GM23338 (cell line): Measurements from ENCODE around the gene OR52I1. TPM values are rescaled to one million over a fixed set of nuclear protein-coding genes. Genes with fewer than 3 reads are reported as not detected.

Experiments used
- ATAC-seq: fragments of 200-7000 bp; cut with Tn5 transposase; 3 replicates; pipeline ENCODE4 v1.9.1; 2020
- DNase-seq: peaks from one replicate; pipeline ENCODE4 v3.0.0-alpha.2; 2015; ENCODE audit warnings: low spot score
- H2AFZ ChIP-seq: fragments of 200-600 bp; sonication (generic); 2 replicates; pipeline ENCODE4 v1.8.0; 2016; ENCODE audit warnings: antibody characterized with exemption, mild to moderate bottlenecking, moderate library complexity
- H3F3A ChIP-seq: fragments of 200-600 bp; sonication (generic); replicated peaks from 2 replicates; pipeline ENCODE4 v1.8.0; 2017; ENCODE audit warnings: antibody characterized with exemption, mixed run types, low read depth
- H3K27ac ChIP-seq: fragments of 200-600 bp; sonication (generic); 2 replicates; pipeline ENCODE4 v1.6.1; 2016; ENCODE audit warnings: low read depth
- H3K27me3 ChIP-seq: fragments of 200-600 bp; sonication (generic); 2 replicates; pipeline ENCODE4 v1.8.0; 2016; ENCODE audit warnings: mild to moderate bottlenecking, mixed run types, moderate library complexity; ENCODE audit not compliant: insufficient read depth
- H3K36me3 ChIP-seq: fragments of 200-600 bp; sonication (generic); 2 replicates; pipeline ENCODE4 v1.8.0; 2016; ENCODE audit warnings: mild to moderate bottlenecking; ENCODE audit not compliant: insufficient read depth
- H3K4me1 ChIP-seq: fragments of 200-600 bp; sonication (generic); 2 replicates; pipeline ENCODE4 v1.8.0; 2016; ENCODE audit warnings: mild to moderate bottlenecking, moderate library complexity; ENCODE audit not compliant: insufficient read depth
- H3K4me2 ChIP-seq: fragments of 200-600 bp; sonication (generic); 2 replicates; pipeline ENCODE4 v1.7.1; 2017; ENCODE audit warnings: mixed run types
- H3K4me3 ChIP-seq: fragments of 200-600 bp; sonication (generic); 2 replicates; pipeline ENCODE4 v1.6.1; 2016; ENCODE audit warnings: mixed run types
- H3K79me2 ChIP-seq: fragments of 200-600 bp; sonication (generic); replicated peaks from 2 replicates; pipeline ENCODE4 v1.8.0; 2017; ENCODE audit warnings: mild to moderate bottlenecking; ENCODE audit not compliant: insufficient read depth
- H3K9me2 ChIP-seq: fragments of 200-600 bp; sonication (generic); 2 replicates; pipeline ENCODE4 v1.8.0; 2017; ENCODE audit not compliant: insufficient read depth
- H4K20me1 ChIP-seq: fragments of 200-600 bp; sonication (generic); replicated peaks from 2 replicates; pipeline ENCODE4 v1.8.0; 2017; ENCODE audit warnings: mild to moderate bottlenecking; ENCODE audit not compliant: insufficient read depth
- H3K27ac Mint-ChIP-seq: 2 replicates; pipeline ENCODE4 v1.8.0; 2020; ENCODE audit warnings: inconsistent platforms, mild to moderate bottlenecking, moderate library complexity, mixed read lengths
- H3K27me3 Mint-ChIP-seq: 3 replicates; pipeline ENCODE4 v1.8.0; 2022; ENCODE audit warnings: low read depth, mild to moderate bottlenecking, moderate library complexity, mixed read lengths, inconsistent platforms; ENCODE audit not compliant: insufficient read depth, poor library complexity
- H3K36me3 Mint-ChIP-seq: 3 replicates; pipeline ENCODE4 v1.8.0; 2021; ENCODE audit warnings: low read depth, mild to moderate bottlenecking, inconsistent platforms, moderate library complexity, mixed read lengths
- H3K4me1 Mint-ChIP-seq: 3 replicates; pipeline ENCODE4 v1.8.0; 2020; ENCODE audit warnings: mild to moderate bottlenecking, inconsistent platforms, mixed read lengths
- H3K4me3 Mint-ChIP-seq: 3 replicates; pipeline ENCODE4 v1.8.0; 2021; ENCODE audit warnings: moderate library complexity, mild to moderate bottlenecking, inconsistent platforms, mixed read lengths
- H3K9me3 Mint-ChIP-seq: 3 replicates; pipeline ENCODE4 v1.8.0; 2020; ENCODE audit warnings: moderate library complexity, mild to moderate bottlenecking, inconsistent platforms, mixed read lengths
- CREB1 ChIP-seq: fragments of 250-450 bp; sonication (Bioruptor Pico); IDR thresholded peaks from 2 replicates; pipeline ENCODE4 v1.5.0; 2020; ENCODE audit warnings: low read depth, mild to moderate bottlenecking, moderate library complexity
- EZH2 ChIP-seq: fragments of 200-600 bp; sonication (generic); IDR thresholded peaks from one replicate; pipeline ENCODE4 v1.8.0; 2017; ENCODE audit warnings: antibody characterized with exemption, mild to moderate bottlenecking, low read depth; ENCODE audit not compliant: unreplicated experiment
- EZH2phosphoT487 ChIP-seq: fragments of 200-600 bp; sonication (generic); IDR thresholded peaks from one replicate; pipeline ENCODE4 v1.8.1; 2018; ENCODE audit warnings: antibody characterized with exemption; ENCODE audit not compliant: unreplicated experiment
- JUNB ChIP-seq: IDR thresholded peaks from one replicate; pipeline ENCODE4 v1.6.1; 2016; ENCODE audit warnings: antibody characterized with exemption; ENCODE audit not compliant: unreplicated experiment
- NANOG ChIP-seq: IDR thresholded peaks from 2 replicates; pipeline ENCODE4 v1.6.1; 2016; ENCODE audit warnings: antibody characterized with exemption, borderline replicate concordance
- STAT1 ChIP-seq: IDR thresholded peaks from one replicate; pipeline ENCODE4 v1.6.1; 2016; ENCODE audit warnings: antibody characterized with exemption; ENCODE audit not compliant: unreplicated experiment
- ZNF114 ChIP-seq: fragments of 250-450 bp; sonication (Bioruptor Pico); IDR thresholded peaks from 2 replicates; pipeline ENCODE4 v1.5.0; 2020; ENCODE audit warnings: mild to moderate bottlenecking, moderate library complexity
- ZNF331 ChIP-seq: fragments of 250-450 bp; sonication (Bioruptor Pico); IDR thresholded peaks from 2 replicates; pipeline ENCODE4 v1.5.0; 2020; ENCODE audit warnings: low read depth, mild to moderate bottlenecking, moderate library complexity
- polyA plus RNA-seq: library from polyadenylated mRNA; unstranded; fragments of >200 nt; fragmentation: Nextera tagmentation; extraction: Ambion mirVana; gene quantifications from 2 replicates; pipeline ENCODE4 v1.2.1, GENCODE V29; 2016
- total RNA-seq: library from RNA; depleted of rRNA; stranded (reverse); fragments of >200 nt; shearing (Covaris generic); gene quantifications from 2 replicates; pipeline ENCODE4 v1.2.3, GENCODE V29; 2014
- TF ChIP-seq, protein P1 (sequence below), 2 experiments: fragments of 200-600 bp in 1 of 2; sonication (generic) in 1 of 2; conservative IDR thresholded peaks; 2 replicates each; pipeline versions ENCODE4 v1.5.1 to v1.6.1; 2016 to 2017; ENCODE audit warnings: antibody characterized with exemption in 2 of 2, low read depth in 2 of 2, mild to moderate bottlenecking in 2 of 2, moderate library complexity in 1 of 2
- TF ChIP-seq, protein P2 (sequence below): IDR thresholded peaks from 2 replicates; pipeline ENCODE4 v1.6.1; 2016; ENCODE audit warnings: antibody characterized with exemption
- TF ChIP-seq, protein P3 (sequence below): IDR thresholded peaks from one replicate; pipeline ENCODE4 v1.6.1; 2018; ENCODE audit warnings: antibody characterized with exemption; ENCODE audit not compliant: unreplicated experiment

OR52I1 gene
- total and polyA plus RNA-seq, 2 experiments from 2014 or later = not detected

DNA sequence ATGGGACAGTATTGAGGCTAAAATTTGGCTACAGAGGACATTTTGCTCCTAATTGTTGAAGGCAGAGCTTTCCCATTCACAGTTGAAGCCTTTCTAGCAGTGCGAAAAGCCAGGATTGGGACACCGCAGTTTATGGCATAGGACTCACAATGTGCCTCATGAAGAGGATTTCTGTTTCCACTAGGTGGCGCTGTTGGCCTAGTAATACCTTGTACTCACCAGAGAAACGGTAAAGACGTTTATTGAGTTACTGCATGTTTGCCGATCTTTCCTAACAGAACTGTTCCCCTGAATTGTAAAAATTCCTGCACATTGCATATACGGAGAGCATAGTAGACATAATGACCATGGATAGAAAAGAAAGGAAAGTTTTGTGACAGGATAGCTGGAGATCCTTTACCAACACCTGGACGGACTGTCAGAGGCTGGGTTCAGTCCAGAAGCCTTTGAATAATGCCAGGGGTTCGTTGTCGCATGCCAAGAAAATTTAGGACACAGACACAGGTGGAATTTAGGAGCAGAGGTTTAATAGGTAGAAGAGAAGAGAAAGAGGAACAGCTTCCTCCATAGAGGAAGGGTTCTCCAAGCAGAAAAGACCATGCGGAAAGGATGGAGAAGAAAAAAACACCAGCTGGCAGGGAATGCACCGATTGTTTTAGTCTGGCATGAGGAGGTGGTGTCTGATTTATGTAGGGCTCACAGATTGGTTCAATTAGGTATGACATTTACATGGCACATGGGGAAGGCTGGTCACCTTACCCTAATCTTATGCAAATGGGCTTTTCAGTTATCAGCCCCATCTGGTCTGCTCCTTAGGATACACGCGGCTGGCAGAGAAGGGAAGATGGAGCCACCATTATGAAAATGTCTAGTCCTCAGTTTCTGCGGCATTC lies 32.6 kb downstream of the OR52I1 start (continued):
- TF ChIP-seq, protein P1, sequence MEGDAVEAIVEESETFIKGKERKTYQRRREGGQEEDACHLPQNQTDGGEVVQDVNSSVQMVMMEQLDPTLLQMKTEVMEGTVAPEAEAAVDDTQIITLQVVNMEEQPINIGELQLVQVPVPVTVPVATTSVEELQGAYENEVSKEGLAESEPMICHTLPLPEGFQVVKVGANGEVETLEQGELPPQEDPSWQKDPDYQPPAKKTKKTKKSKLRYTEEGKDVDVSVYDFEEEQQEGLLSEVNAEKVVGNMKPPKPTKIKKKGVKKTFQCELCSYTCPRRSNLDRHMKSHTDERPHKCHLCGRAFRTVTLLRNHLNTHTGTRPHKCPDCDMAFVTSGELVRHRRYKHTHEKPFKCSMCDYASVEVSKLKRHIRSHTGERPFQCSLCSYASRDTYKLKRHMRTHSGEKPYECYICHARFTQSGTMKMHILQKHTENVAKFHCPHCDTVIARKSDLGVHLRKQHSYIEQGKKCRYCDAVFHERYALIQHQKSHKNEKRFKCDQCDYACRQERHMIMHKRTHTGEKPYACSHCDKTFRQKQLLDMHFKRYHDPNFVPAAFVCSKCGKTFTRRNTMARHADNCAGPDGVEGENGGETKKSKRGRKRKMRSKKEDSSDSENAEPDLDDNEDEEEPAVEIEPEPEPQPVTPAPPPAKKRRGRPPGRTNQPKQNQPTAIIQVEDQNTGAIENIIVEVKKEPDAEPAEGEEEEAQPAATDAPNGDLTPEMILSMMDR (conservative IDR thresholded peaks at IDR 0.05; ENCODE audit: low read depth in 2 of 2) = peak; percentile 89 to 91

GRCh38 chr11:4636136-4636535 lies 42.3 kb downstream of the OR52I1 start:
- ATAC-seq = no peak
- H3K4me1 Mint-ChIP-seq = no peaks in the 10 kb centered on the region
- TF ChIP-seq EZH2phosphoT487 (no peak), STAT1 (no peak), ZNF331 (CRISPR knock-in tag) (no peak), CREB1 (no peak), ZNF114 (CRISPR knock-in tag) (no peak), JUNB (no peak), EZH2 (no peak), NANOG (no peak)
- TF ChIP-seq, protein P2, sequence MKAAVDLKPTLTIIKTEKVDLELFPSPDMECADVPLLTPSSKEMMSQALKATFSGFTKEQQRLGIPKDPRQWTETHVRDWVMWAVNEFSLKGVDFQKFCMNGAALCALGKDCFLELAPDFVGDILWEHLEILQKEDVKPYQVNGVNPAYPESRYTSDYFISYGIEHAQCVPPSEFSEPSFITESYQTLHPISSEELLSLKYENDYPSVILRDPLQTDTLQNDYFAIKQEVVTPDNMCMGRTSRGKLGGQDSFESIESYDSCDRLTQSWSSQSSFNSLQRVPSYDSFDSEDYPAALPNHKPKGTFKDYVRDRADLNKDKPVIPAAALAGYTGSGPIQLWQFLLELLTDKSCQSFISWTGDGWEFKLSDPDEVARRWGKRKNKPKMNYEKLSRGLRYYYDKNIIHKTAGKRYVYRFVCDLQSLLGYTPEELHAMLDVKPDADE = no peak
- TF ChIP-seq, protein P1 (conservative IDR thresholded peaks at IDR 0.05; ENCODE audit: low read depth in 2 of 2) = no peak
- TF ChIP-seq, protein P3, sequence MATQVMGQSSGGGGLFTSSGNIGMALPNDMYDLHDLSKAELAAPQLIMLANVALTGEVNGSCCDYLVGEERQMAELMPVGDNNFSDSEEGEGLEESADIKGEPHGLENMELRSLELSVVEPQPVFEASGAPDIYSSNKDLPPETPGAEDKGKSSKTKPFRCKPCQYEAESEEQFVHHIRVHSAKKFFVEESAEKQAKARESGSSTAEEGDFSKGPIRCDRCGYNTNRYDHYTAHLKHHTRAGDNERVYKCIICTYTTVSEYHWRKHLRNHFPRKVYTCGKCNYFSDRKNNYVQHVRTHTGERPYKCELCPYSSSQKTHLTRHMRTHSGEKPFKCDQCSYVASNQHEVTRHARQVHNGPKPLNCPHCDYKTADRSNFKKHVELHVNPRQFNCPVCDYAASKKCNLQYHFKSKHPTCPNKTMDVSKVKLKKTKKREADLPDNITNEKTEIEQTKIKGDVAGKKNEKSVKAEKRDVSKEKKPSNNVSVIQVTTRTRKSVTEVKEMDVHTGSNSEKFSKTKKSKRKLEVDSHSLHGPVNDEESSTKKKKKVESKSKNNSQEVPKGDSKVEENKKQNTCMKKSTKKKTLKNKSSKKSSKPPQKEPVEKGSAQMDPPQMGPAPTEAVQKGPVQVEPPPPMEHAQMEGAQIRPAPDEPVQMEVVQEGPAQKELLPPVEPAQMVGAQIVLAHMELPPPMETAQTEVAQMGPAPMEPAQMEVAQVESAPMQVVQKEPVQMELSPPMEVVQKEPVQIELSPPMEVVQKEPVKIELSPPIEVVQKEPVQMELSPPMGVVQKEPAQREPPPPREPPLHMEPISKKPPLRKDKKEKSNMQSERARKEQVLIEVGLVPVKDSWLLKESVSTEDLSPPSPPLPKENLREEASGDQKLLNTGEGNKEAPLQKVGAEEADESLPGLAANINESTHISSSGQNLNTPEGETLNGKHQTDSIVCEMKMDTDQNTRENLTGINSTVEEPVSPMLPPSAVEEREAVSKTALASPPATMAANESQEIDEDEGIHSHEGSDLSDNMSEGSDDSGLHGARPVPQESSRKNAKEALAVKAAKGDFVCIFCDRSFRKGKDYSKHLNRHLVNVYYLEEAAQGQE = no peak

More at GRCh38 chr11:4636136-4636535, 42.3 kb downstream of the OR52I1 start:
- H3K36me3 Mint-ChIP-seq = no peaks in the 10 kb centered on the region
- Histone ChIP-seq H3K4me1 (no peaks in the 10 kb centered on the region), H3K4me3 (no peak overlapping the region), H3K36me3 (no peaks in the 10 kb centered on the region), H4K20me1 (no peaks in the 10 kb centered on the region), H3K27ac (no peak overlapping the region), H3K4me2 (no peak overlapping the region), H3K9me2 (peaks cover 14% of the 10 kb centered on the region; the same call in 1 of the 2 replicates), H3F3A (no peaks in the 10 kb centered on the region), H3K79me2 (no peaks in the 10 kb centered on the region), H2AFZ (peak overlapping the region; percentile 94), H3K27me3 (no peaks in the 10 kb centered on the region)
- H3K9me3 Mint-ChIP-seq = no peaks in the 10 kb centered on the region
- no peaks in the 10 kb centered on the region for H3K27me3 Mint-ChIP-seq
- H3K27ac Mint-ChIP-seq = no peak overlapping the region
- no peak for DNase-seq
- no peak overlapping the region for H3K4me3 Mint-ChIP-seq
